Adrenal gland (tissue), 12 donors: ENCODE measurements around the gene FREY1. TPM values are rescaled to one million over a fixed set of nuclear protein-coding genes. Genes with fewer than 3 reads are reported as not detected.

Experiments used
- DNase-seq, 7 donors: peaks; one replicate each; pipeline ENCODE4 v3.0.0-alpha.2; 2019 to 2020
- H3K27ac ChIP-seq, 5 donors: fragments of 200-600 bp; sonication (generic) in 4 of 5; 1 replicate in 3 of 5; 2 replicates in 2 of 5; pipeline versions ENCODE4 v1.5.1 to v1.8.0; 2016 to 2020; ENCODE audit warnings: mild to moderate bottlenecking in 1 of 5
- H3K27me3 ChIP-seq: fragments of 200-600 bp; 2 replicates; pipeline ENCODE4 v1.8.0; 2021
- H3K36me3 ChIP-seq, 2 donors: fragments of 200-600 bp; replicated peaks in 1 of 2; 1 replicate in 1 of 2; 2 replicates in 1 of 2; pipeline versions ENCODE4 v1.5.1 to v1.8.0; 2018 to 2022
- H3K4me1 ChIP-seq, 2 donors: fragments of 200-600 bp; replicated peaks in 1 of 2; 1 replicate in 1 of 2; 2 replicates in 1 of 2; pipeline versions ENCODE4 v1.5.1 to v1.8.0; 2018 to 2021
- H3K4me3 ChIP-seq, 4 donors: fragments of 200-600 bp; sonication (generic) in 3 of 4; one replicate each; pipeline ENCODE4 v1.5.1; 2016 to 2018
- H3K9me3 ChIP-seq, 3 donors: fragments of 200-600 bp; sonication (generic) in 1 of 3; replicated peaks in 1 of 3; 1 replicate in 2 of 3; 2 replicates in 1 of 3; pipeline versions ENCODE4 v1.5.1 to v1.8.0; 2016 to 2021
- CTCF ChIP-seq, 6 experiments: fragments of 450-650 bp in 4 of 6; fragments of 200-600 bp in 2 of 6; sonication (generic) in 1 of 6; IDR thresholded peaks; 1 replicate in 5 of 6; 2 replicates in 1 of 6; pipeline versions ENCODE4 v1.5.1 to v1.8.0; 2016 to 2021; ENCODE audit warnings: antibody characterized with exemption in 6 of 6, mild to moderate bottlenecking in 2 of 6, moderate library complexity in 1 of 6
- POLR2A ChIP-seq, 2 donors: fragments of 450-650 bp; IDR thresholded peaks; one replicate each; pipeline ENCODE4 v1.6.1; 2017; ENCODE audit warnings: antibody characterized with exemption in 2 of 2, mild to moderate bottlenecking in 2 of 2, moderate library complexity in 1 of 2
- WGBS, 4 donors: extraction: QIAGEN DNeasy Blood & Tissue Kit in 2 of 4; methylation state at CpG; one replicate each; pipeline versions ENCODE4 v1.1.5 to v1.1.7; 2013 to 2017; 5-methylcytosine and 5-hydroxymethylcytosine counted together
- intact Hi-C, 2 donors: fragments of 100-400 bp; cut with DNase I; formaldehyde crosslinking; loops; one replicate each; pipeline versions ENCODE4 v1.14.1 to v1.15.0; 2022 to 2023
- polyA plus RNA-seq, 3 donors: library from polyadenylated mRNA; stranded (reverse); fragments of 200-250 nt in 2 of 3; fragments of 350-450 nt in 1 of 3; fragmentation: Illumina TruSeq in 1 of 3; extraction: RNeasy Lipid Tissue Mini Kit (QIAGEN cat#74804) in 1 of 3; gene quantifications; one replicate each; pipeline ENCODE4 v1.2.3, GENCODE V29; 2013 to 2014
- total RNA-seq, 9 donors: library from RNA; depleted of rRNA in 4 of 9; stranded (reverse); fragments of >200 nt in 4 of 9; fragments of 120-200 nt in 1 of 9; fragmentation: NEBNext Ultra II Directional in 1 of 9; extraction: Animal tissue kit (Norgen Biotek cat#: 25700) in 1 of 9; gene quantifications; one replicate each; pipeline versions ENCODE4 v1.1.0 to v1.2.4, GENCODE V29; 2013 to 2023
- donor health status: healthy with polysubstance abuse.
- donor health status: Bipolar disorder and iron deficiency.
- donor health status: DM: yes; HTN: yes; CAD: no.
- donor health status: DM: no; HTN: no; CAD: no.
- donor health status: DM: no; HTN: no; CAD: no.
- donor health status: DM: yes; HTN: yes; CAD: no.

The FREY1 gene
- total and polyA plus RNA-seq, 12 donors = 0.30 to 1.2 (median 0.79) TPM; not detected in 5

GRCh38 chr11:45918331-45918941 lies 11.4 kb upstream of the FREY1 start:
- WGBS, 4 donors = 0 to 1% (median 0%) methylated on average over 11 to 38 of the region's 38 CpGs

GRCh38 chr11:45917623-45918330 lies 10.7 kb upstream of the FREY1 start, which contains the start of gene PEX16:
Gene PEX16, minus strand, starts transcription at chr11:45917877. Its CDS starts 66 bp downstream, at chr11:45917811.
- peak; percentile 96 to 99 (median 97) for DNase-seq
- intact Hi-C loops = loop anchor here in 1 of 2 donors (10.0 kb wide), 1 partner anchor 53 kb away; no protein-coding TSS in a partner anchor
- no peaks in the 10 kb centered on the region for H3K9me3 ChIP-seq
- H3K4me1 ChIP-seq = peaks cover 6 to 32% of the 10 kb centered on the region in 2 donors
- H3K4me3 ChIP-seq = peak within 1 kb of the TSS; percentile 42 to 92 (median 67)
- H3K27me3 ChIP-seq = no peaks in the 10 kb centered on the region
- peaks cover 0 to 34% of the 10 kb centered on the region in 2 donors for H3K36me3 ChIP-seq
- H3K27ac ChIP-seq = peak within 1 kb of the TSS; percentile 4 to 95 (median 77)
- TF ChIP-seq POLR2A (IDR thresholded peaks at IDR 0.05) = peak; percentile 54 to 68
- TF ChIP-seq CTCF (IDR thresholded peaks at IDR 0.05) = no peak
- 0 to 1% (median 0%) methylated on average over 22 to 45 of the region's 45 CpGs for WGBS, 4 donors

More at GRCh38 chr11:45918331-45918941, 11.4 kb upstream of the FREY1 start:
- H3K4me3 ChIP-seq = peak overlapping the region; percentile 3 to 92 (median 67)
- intact Hi-C loops = loop anchor here in 1 of 2 donors (10.0 kb wide), 1 partner anchor 54 kb away; no protein-coding TSS in a partner anchor
- H3K4me1 ChIP-seq = peaks cover 6 to 38% of the 10 kb centered on the region in 2 donors
- H3K9me3 ChIP-seq = no peaks in the 10 kb centered on the region
- H3K27me3 ChIP-seq = no peaks in the 10 kb centered on the region
- peak; percentile 80 to 91 (median 86) for DNase-seq
- peak in 1 of 2 donors; percentile 14 for TF ChIP-seq POLR2A (IDR thresholded peaks at IDR 0.05)
- TF ChIP-seq CTCF (IDR thresholded peaks at IDR 0.05) = no peak
- H3K36me3 ChIP-seq = peaks cover 0 to 27% of the 10 kb centered on the region in 2 donors
- H3K27ac ChIP-seq = peak overlapping the region; percentile 4 to 95 (median 77)

GRCh38 chr11:45917286-45917622 lies 10.2 kb upstream of the FREY1 start:
- Histone ChIP-seq H3K36me3 (peaks cover 0 to 39% of the 10 kb centered on the region in 2 donors), H3K9me3 (no peaks in the 10 kb centered on the region), H3K4me3 (peak overlapping the region; percentile 42 to 92 (median 57)), H3K27ac (peak overlapping the region; percentile 4 to 95 (median 77)), H3K27me3 (no peaks in the 10 kb centered on the region), H3K4me1 (peaks cover 6 to 27% of the 10 kb centered on the region in 2 donors)
- peak in 1 of 7 donors; percentile 52 for DNase-seq
- TF ChIP-seq CTCF (IDR thresholded peaks at IDR 0.05) (no peak), POLR2A (IDR thresholded peaks at IDR 0.05) (no peak)
- 3 to 28% (median 13%) methylated on average over 3 to 16 of the region's 16 CpGs for WGBS, 4 donors
- intact Hi-C loops = loop anchor here in 1 of 2 donors (10.0 kb wide), 1 partner anchor 52 kb away; no protein-coding TSS in a partner anchor

GRCh38 chr11:45915446-45915845 lies 8.4 kb upstream of the FREY1 start:
- Histone ChIP-seq H3K9me3 (no peaks in the 10 kb centered on the region), H3K27me3 (no peaks in the 10 kb centered on the region), H3K4me1 (peaks cover 6 to 18% of the 10 kb centered on the region in 2 donors), H3K27ac (no peak overlapping the region), H3K36me3 (peaks cover 0 to 55% of the 10 kb centered on the region in 2 donors), H3K4me3 (no peak overlapping the region)
- no peak for DNase-seq
- WGBS, 4 donors = 79 to 83% (median 79%) methylated on average over 6 to 13 of the region's 13 CpGs; no CpG with 5 or more reads in 1 of the 4 donors
- intact Hi-C loops = loop anchor here in 1 of 2 donors (10.0 kb wide), 1 partner anchor 51 kb away; no protein-coding TSS in a partner anchor
- TF ChIP-seq POLR2A (IDR thresholded peaks at IDR 0.05) = no peak
- no peak for TF ChIP-seq CTCF (IDR thresholded peaks at IDR 0.05)
